Activated T-cell treated with anti-CD3 and anti-CD28 coated beads for 48 hours (primary cell): ENCODE measurements around the gene THBS2.
"Not testable (repeated sequence)": the region's sequence is repeated elsewhere in the genome, so short reads cannot be mapped to it uniquely, and the experiment has no call there.

Source experiments
- DNase-seq: peaks from one replicate; pipeline ENCODE4 v3.0.0-alpha.2; 2020; ENCODE audit warnings: low read depth

Gene THBS2

DNA sequence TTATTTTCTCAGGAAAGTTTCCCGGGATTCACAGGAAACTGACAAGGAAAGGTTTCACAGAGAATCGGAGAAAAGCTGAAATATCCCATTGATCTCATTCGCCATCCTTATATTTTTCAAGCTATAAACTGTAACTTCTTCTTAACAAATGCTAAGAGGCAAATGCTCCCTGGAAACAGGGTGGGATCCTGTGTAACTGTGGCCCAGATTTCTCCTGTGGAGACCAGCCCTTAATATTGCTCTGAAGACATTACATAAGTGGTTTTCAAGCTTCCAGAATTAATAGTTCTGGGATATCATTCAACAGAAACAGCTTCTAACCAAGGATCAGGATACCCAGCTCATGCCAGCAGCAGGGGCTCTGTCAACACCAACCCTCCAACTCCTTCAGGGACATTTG is 69.2 kb downstream of the THBS2 start:
- DNase-seq = no peak

DNA sequence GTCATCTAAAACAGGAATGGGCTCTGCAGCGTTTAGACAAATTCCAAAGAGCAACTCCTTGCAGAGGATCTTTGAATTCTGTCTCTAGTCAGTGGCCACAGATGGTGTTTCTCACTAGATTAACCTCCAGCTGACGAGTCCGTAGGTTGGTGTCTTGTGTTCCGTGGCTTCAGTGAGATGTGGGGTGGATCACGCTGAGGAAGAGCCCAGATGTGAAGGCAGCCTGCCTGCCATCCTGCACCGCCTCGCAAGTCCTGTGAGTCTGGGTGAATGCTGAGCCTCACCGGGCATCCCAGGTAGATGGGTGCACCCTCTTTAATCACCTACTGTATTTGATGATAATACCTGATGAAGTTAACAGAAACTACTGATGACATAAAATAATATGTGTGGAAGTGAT is 70.4 kb downstream of the THBS2 start:
- no peak for DNase-seq

- DNase-seq = not testable (repeated sequence)
These were observed 73.8 kb downstream of the THBS2 start for GRCh38 chr6:169179831-169180230.

DNA sequence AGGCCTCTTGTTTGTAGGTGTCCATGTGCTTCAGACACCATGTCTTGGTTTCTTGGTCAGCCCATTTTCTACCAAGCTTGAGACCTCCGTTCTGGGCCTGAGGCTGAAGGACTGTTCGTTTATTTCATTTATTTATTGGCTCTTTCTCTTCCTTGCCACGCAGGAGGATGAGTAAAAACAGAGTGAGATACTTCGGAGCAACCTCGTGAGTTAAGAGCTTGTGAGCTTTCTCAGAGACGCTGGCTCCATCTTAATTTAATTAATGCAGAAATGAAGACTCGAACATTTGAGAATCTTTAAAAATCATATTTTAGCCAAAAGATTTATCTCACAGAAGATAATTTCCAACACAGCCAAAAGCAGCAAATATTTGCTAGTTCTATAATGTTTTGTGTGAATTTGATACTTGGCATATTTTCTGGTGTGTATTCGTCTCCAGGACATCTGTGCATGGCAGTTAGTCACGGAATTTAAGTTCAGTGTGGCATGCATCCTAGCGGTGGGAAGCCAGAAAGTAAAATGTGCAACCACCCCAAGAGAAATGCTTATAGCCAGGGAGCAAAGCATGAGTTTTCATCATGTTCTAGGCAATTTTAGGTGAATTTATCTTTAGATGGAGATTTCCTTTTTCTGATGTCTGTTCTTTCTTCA is 76.0 kb downstream of the THBS2 start:
- DNase-seq = no peak

DNA sequence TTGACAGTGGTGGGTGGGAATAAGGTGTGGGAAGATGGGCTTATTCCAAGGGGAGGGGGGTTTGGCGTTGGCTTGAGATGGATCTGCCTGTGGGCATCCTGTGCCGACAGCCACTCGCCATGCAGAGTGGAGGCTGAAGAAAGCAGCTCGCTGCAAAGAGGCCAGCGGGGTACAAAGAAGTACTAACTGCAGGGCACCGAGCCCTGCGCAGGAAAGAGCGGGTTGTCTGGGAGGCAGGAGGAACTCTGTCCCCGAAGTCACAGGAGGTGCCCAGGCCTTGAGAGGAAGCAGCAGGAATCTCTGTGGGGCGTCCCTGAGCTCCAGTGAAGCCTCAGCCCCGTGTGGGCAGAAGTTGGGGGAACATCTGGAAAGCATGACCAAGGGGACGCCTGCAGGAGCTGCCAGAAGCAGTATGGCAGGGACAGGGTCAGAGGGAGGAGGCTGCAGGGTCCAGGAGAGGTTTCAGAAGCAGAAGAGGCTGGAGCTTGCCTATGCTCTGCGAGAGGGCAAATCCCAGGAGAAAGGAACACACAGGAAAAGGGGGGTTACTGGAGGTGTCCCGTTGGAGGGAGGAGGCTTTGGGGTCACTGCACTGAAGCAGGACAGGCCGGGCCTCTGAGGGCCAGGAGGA is 77.2 kb downstream of the THBS2 start:
- DNase-seq = no peak

DNA sequence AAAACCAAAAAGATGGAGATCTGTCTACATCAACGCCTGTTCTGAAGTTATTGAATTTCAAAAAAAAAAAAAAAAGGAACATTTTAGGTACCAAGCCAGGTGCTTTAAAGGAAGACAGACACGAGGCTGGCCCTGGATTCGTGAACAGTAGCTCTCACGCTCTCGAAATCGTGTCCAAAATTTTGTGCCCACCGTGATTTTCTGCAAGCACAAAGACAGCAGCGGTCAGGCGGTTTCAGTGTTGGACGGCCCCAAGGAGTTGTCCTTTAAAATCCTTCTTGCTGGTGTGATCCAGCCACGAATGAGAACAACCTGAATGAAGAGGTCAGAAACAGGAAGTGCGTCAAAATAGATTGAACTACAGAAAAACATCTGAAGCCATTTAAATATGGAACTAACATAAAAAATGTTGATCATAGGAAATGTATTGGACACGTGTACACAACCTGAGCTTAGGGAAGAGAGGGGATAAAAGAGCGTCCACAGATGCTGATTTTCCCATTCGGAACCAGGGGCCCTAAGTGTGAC is 78.2 kb downstream of the THBS2 start:
- DNase-seq = no peak

- no peak for DNase-seq
These were observed 78.9 kb downstream of the THBS2 start for GRCh38 chr6:169174516-169175359.

DNA sequence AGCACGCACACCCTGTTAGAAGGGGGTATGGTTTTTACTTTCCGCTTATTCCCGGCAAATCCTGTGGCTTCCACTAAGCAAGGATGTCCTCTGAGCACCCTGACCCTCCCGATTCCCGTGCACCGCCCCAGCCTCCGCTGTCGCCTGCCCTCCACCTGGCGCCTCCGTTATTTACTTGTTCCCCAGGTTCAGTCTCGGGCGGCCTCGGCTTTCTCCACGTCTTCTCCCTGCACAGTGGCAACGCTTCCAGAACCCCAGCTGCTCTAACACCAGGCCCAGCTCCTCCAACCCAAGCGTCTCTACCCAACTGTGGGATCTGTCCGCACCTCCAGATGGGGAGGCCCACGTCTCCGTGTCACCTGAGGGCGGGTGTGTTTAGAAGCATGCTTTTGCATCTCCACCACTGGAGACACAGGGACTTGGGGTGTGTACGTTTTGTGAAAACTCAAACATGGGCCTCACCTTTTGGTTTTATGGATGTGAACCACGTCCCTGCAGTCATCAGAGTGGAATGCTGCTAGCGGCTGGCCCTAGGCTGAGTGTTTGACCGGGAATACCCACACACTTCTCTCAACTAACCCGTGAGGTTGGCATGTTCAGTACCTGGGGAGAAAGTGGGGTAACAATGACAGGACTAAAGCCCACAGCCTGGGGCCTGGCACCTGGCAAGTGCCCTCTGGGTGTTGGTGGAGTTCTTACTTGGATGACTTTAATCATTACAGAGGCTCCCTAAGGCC is 79.9 kb downstream of the THBS2 start:
- DNase-seq = no peak

GRCh38 chr6:169172946-169173345 is 80.7 kb downstream of the THBS2 start:
- DNase-seq = no peak

DNA sequence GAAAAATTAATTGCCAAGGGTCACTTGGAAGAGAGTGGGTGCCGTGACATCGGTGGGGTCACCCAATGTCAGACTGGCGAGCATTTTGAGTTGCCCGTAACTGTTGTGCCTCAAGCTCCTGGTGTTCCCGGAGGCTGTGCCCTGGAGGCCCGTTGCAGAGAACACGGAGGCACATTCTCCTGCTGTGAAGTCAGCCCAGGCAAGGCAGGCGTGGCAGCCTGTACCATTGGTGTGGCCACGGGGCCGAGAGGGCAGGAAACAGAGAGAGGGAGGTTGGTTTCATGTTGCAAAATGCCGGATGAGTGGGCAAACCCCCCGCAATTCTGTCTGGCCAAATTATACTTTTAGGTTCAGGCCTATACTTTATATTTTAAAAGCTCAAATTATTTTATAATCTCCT is 81.2 kb downstream of the THBS2 start:
- no peak for DNase-seq

GRCh38 chr6:169171951-169172350 is 81.7 kb downstream of the THBS2 start:
- no peak for DNase-seq

DNA sequence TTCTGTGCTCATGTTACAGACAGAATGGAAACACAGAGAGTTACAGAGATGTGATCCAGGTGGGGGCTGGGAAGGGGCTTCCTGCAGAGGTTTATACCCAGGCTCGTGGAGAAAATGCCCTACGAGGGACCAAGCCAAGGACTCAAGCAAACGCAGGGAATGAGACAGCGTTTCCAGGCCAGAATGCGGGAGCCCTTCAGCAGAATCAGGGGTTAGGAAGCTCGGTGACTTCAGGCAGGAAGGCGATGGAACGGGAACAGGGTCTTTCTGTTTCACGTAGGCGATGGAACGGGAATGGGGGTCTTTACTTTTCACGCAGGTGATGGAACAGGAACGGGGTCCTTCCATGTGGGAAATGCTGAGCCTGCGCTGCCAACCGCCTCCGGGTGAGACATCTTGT is 82.6 kb downstream of the THBS2 start:
- no peak for DNase-seq

DNA sequence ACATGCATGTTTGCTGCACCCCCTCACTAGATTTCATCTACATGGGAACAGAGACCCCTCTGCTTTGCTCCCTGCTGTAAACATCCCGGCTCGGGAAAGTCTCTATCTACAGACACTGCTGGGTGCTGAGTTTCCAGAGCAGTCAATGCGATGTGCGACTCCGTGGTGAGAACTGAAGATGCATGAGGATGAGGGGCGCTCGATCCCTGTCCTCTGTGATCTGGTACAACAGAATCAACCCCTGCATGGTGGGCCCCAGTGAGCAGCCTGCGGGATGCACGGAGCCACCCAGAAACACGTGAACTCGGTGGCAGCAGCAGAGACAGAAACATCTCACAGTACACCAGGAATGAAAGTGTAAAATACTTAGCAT is 83.1 kb downstream of the THBS2 start:
- DNase-seq = no peak

DNA sequence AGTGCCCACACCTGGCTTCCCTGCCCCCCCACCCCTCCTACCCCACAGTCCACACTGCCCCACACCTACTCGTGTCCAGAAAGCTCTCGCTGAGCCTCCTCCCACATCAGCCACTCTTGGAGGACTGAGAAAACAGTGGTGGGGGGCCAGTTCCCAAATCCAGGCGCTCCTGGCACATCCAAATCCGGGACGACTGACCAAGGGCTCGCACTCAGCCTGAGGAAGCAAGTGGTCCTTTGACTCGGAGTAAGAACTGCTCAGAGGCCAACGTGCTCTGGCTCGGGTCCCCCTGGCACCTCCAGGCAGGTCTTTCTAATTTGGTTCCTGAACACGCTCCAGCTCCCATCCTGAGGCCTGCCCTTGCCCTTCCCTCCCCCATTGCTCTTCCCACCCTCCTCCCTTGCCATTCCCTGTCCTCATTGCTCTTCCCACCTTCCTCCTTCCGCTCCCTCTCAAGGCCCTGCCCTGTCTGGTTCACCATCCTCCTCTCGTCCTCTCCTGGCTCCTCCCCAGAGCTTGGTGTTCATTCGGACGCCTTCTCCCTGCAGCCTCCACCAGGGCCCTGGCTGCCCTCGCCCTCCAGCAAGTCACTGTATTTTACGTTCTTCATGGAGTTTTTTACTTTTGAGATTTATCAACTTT is 83.6 kb downstream of the THBS2 start:
- no peak for DNase-seq

- no peak for DNase-seq
These were observed 84.3 kb downstream of the THBS2 start for GRCh38 chr6:169169375-169169774.

- no peak for DNase-seq
These were observed 84.9 kb downstream of the THBS2 start for GRCh38 chr6:169168706-169169105.

GRCh38 chr6:169168302-169168630 is 85.4 kb downstream of the THBS2 start:
- no peak for DNase-seq

DNA sequence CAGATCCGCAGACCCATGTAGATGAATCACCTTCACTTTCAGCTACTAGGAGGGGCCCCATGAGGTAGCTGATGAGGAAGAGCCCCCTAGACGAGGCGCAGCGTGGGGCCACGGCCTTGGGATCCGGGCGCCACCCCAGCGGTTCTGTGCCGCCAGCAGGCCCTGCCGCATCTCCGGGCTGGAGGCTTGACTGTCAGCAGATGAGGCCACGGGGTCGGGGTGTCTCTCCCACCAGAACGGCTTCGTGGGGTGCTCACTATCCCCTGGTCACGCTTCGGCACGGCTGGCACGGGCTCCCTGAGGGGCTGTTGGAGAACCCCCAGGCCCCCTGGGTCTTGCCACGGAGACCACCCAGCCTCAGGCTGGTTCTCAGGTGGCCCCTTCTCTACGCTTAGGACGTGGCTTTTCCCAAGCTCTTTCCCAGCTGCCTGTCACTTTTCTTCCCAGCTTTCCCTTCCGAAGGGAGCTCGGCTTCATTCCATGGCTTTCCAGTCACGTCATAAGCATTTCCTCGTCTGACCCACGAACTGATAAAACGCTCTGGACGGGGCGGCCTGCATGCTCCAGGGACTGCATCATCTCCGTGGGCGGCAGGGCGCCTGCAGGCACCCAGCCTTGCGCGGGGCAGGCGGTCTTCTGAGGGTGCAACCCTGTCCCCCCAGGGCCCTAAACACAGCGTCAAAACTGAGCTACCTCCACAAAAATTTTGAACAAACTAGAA is 85.9 kb downstream of the THBS2 start:
- no peak for DNase-seq

GRCh38 chr6:169166896-169167580 is 86.6 kb downstream of the THBS2 start:
- DNase-seq = no peak
